Loucy (cell line): ENCODE data around the gene MRPL28.

ENCODE experiments used
- H2AFZ ChIP-seq: fragments of 200-600 bp; sonication (generic); 2 replicates; pipeline ENCODE4 v1.6.0; 2016; ENCODE audit warnings: antibody characterized with exemption, mild to moderate bottlenecking, low read length, moderate library complexity
- H3F3A ChIP-seq: fragments of 200-600 bp; 2 replicates; pipeline ENCODE4 v1.6.0; 2016; ENCODE audit warnings: antibody characterized with exemption, low read depth, mild to moderate bottlenecking
- H3K27me3 ChIP-seq: fragments of 200-600 bp; sonication (generic); 2 replicates; pipeline ENCODE4 v1.6.1; 2014; ENCODE audit warnings: low read length, mild to moderate bottlenecking; ENCODE audit not compliant: insufficient read depth, poor library complexity, severe bottlenecking
- H3K36me3 ChIP-seq: fragments of 200-600 bp; sonication (generic); 2 replicates; pipeline ENCODE4 v1.6.1; 2016; ENCODE audit warnings: low read length; ENCODE audit not compliant: insufficient read depth
- H3K4me1 ChIP-seq: fragments of 200-600 bp; sonication (generic); 2 replicates; pipeline ENCODE4 v1.5.1; 2014; ENCODE audit warnings: low read length, mild to moderate bottlenecking; ENCODE audit not compliant: insufficient read depth, poor library complexity, severe bottlenecking
- H3K4me2 ChIP-seq: fragments of 200-600 bp; sonication (generic); 2 replicates; pipeline ENCODE4 v1.6.0; 2014; ENCODE audit warnings: antibody characterized with exemption, low read length, low read depth, mild to moderate bottlenecking; ENCODE audit not compliant: poor library complexity, severe bottlenecking
- H3K4me3 ChIP-seq: fragments of 200-600 bp; sonication (generic); 2 replicates; pipeline ENCODE4 v1.5.1; 2014; ENCODE audit warnings: low read length, mild to moderate bottlenecking, mixed read lengths; ENCODE audit not compliant: poor library complexity, severe bottlenecking
- H3K79me2 ChIP-seq: fragments of 200-600 bp; sonication (generic); 2 replicates; pipeline ENCODE4 v1.6.1; 2014; ENCODE audit warnings: low read length; ENCODE audit not compliant: insufficient read depth
- H3K9ac ChIP-seq: fragments of 200-600 bp; sonication (generic); 2 replicates; pipeline ENCODE4 v1.6.0; 2014; ENCODE audit warnings: mild to moderate bottlenecking, low read depth, low read length, moderate library complexity; ENCODE audit not compliant: poor library complexity, severe bottlenecking
- H3K9me2 ChIP-seq: fragments of 200-600 bp; sonication (generic); replicated peaks from 2 replicates; pipeline ENCODE4 v1.6.1; 2016; ENCODE audit warnings: low read depth, low read length, mixed read lengths
- H3K9me3 ChIP-seq: fragments of 200-600 bp; sonication (generic); 2 replicates; pipeline ENCODE4 v1.6.1; 2014; ENCODE audit warnings: mild to moderate bottlenecking, antibody characterized with exemption, low read length, low read depth; ENCODE audit not compliant: insufficient read depth
- H4K20me1 ChIP-seq: fragments of 200-600 bp; sonication (generic); 2 replicates; pipeline ENCODE4 v1.6.0; 2014; ENCODE audit warnings: antibody characterized with exemption, low read length, mild to moderate bottlenecking; ENCODE audit not compliant: insufficient read depth, poor library complexity, severe bottlenecking
- EZH2phosphoT487 ChIP-seq: fragments of 200-600 bp; IDR thresholded peaks from 2 replicates; pipeline ENCODE4 v1.6.1; 2018; ENCODE audit warnings: antibody characterized with exemption, mild to moderate bottlenecking, moderate library complexity, borderline replicate concordance
- TF ChIP-seq, protein P1 (sequence below): fragments of 200-600 bp; sonication (generic); conservative IDR thresholded peaks from 2 replicates; pipeline ENCODE4 v1.5.1; 2014; ENCODE audit warnings: mild to moderate bottlenecking, antibody characterized with exemption, low read length

MRPL28 gene

GRCh38 chr16:367333-367903 is 2.9 kb downstream of the MRPL28 start:
- no peak overlapping the region for H3K4me2 ChIP-seq
- no peak overlapping the region for H3K4me3 ChIP-seq
- TF ChIP-seq EZH2phosphoT487: no peak
- TF ChIP-seq, protein P1, sequence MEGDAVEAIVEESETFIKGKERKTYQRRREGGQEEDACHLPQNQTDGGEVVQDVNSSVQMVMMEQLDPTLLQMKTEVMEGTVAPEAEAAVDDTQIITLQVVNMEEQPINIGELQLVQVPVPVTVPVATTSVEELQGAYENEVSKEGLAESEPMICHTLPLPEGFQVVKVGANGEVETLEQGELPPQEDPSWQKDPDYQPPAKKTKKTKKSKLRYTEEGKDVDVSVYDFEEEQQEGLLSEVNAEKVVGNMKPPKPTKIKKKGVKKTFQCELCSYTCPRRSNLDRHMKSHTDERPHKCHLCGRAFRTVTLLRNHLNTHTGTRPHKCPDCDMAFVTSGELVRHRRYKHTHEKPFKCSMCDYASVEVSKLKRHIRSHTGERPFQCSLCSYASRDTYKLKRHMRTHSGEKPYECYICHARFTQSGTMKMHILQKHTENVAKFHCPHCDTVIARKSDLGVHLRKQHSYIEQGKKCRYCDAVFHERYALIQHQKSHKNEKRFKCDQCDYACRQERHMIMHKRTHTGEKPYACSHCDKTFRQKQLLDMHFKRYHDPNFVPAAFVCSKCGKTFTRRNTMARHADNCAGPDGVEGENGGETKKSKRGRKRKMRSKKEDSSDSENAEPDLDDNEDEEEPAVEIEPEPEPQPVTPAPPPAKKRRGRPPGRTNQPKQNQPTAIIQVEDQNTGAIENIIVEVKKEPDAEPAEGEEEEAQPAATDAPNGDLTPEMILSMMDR: no peak
- H3K9ac ChIP-seq: no peak overlapping the region
- H3K36me3 ChIP-seq: no peaks in the 10 kb centered on the region; the same call in 1 of the 2 replicates
- H3K9me2 ChIP-seq: no peaks in the 10 kb centered on the region
- peaks cover 6% of the 10 kb centered on the region; the same call in 1 of the 2 replicates for H3K79me2 ChIP-seq
- H3K4me1 ChIP-seq: no peaks in the 10 kb centered on the region
- H4K20me1 ChIP-seq: no peaks in the 10 kb centered on the region
- no peak overlapping the region for H2AFZ ChIP-seq
- no peaks in the 10 kb centered on the region for H3F3A ChIP-seq
- no peaks in the 10 kb centered on the region for H3K27me3 ChIP-seq
- no peaks in the 10 kb centered on the region for H3K9me3 ChIP-seq

DNA sequence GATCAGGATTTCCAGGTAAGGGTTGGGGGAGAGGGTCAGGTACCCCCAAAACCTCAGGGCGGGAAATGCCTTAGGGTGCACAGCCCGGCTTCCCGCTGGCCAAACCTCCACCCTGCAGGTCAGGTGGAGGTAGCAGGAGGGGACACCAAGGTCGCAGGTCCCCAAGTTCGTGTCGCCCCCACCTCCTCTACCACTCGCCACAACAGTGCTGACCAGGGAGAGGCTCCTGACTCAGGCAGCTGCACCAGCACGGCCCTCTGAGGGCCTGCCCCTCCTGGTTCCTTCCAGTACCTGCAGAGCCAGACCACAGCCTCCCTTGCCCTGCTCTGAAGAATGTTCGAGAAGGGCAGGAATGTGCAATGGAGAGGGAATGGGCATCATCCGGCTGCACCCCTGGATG is 3.9 kb downstream of the MRPL28 start:
- H3F3A ChIP-seq: no peaks in the 10 kb centered on the region
- H3K9me3 ChIP-seq: no peaks in the 10 kb centered on the region
- no peaks in the 10 kb centered on the region for H3K27me3 ChIP-seq
- peaks cover 6% of the 10 kb centered on the region; the same call in 1 of the 2 replicates for H3K79me2 ChIP-seq
- H2AFZ ChIP-seq: no peak overlapping the region
- H3K36me3 ChIP-seq: no peaks in the 10 kb centered on the region; the same call in 1 of the 2 replicates
- no peaks in the 10 kb centered on the region for H4K20me1 ChIP-seq
- no peak overlapping the region for H3K4me3 ChIP-seq
- H3K9me2 ChIP-seq: no peaks in the 10 kb centered on the region
- H3K4me1 ChIP-seq: no peaks in the 10 kb centered on the region
- H3K4me2 ChIP-seq: no peak overlapping the region
- no peak overlapping the region for H3K9ac ChIP-seq
- TF ChIP-seq, protein P1: no peak
- no peak for TF ChIP-seq EZH2phosphoT487

DNA sequence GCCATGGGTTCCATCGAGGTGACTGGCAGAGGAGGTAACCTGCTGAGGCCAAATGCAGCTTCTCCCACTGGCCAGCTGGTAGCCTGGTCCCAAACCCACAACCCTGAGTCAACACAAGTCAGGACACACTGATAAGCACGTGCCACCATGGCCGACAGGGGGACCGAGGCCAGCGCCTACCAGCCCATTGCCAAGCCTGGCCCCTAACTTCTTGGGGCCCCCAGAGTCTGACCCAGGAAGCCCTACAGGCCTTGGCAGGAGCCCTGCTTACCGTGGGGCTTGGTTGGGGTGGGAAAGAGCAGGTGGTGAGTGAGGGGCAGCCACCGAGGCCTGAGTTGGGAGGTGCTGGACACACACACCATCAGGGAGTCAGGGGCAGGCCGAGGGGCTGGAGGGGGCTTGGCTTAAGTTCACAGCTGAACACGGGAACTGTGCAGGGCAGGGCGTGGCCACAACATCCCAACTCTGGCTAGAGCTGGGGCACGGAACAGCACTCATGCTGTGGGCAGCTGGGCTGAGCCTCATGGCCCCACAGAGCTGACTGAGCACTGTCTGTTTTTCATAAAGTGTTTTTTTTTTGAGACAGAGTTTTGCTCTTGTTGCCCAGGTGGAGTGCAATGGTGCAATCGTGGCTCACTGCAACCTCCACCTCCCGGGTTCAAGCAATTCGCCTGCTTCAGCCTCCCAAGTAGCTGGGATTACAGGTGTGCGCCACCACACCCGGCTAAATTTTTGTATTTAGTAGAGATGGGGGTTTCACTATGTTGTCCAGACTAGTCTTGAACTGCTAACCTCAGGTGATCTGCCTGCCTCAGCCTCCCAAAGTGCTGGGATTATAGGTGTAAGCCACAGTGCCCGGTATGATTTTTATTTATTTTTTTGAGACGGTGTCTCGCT is 5.5 kb downstream of the MRPL28 start:
- no peaks in the 10 kb centered on the region for H4K20me1 ChIP-seq
- H3K4me2 ChIP-seq: no peak overlapping the region
- no peaks in the 10 kb centered on the region; the same call in 1 of the 2 replicates for H3K36me3 ChIP-seq
- H3K9me2 ChIP-seq: no peaks in the 10 kb centered on the region
- H3K4me3 ChIP-seq: no peak overlapping the region
- H2AFZ ChIP-seq: no peak overlapping the region
- no peak overlapping the region for H3K9ac ChIP-seq
- H3K27me3 ChIP-seq: no peaks in the 10 kb centered on the region
- no peaks in the 10 kb centered on the region for H3K4me1 ChIP-seq
- TF ChIP-seq, protein P1: no peak
- TF ChIP-seq EZH2phosphoT487: no peak
- no peaks in the 10 kb centered on the region for H3K9me3 ChIP-seq
- H3F3A ChIP-seq: no peaks in the 10 kb centered on the region
- peaks cover 4% of the 10 kb centered on the region; the same call in 1 of the 2 replicates for H3K79me2 ChIP-seq
